ENCODE measurements around the gene TOPORS.
A peak's percentile ranks its signal among the peaks of the same experiment; 100 is the strongest.
"Not testable (repeated sequence)": the region's sequence is repeated elsewhere in the genome, so short reads cannot be mapped to it uniquely, and the experiment has no call there.

The TOPORS gene

GRCh38 chr9:32552172-32552872, at the start of gene TOPORS, which contains the start of gene SMIM27:
Gene TOPORS (minus strand): TSS chr9:32552586. CDS start chr9:32552436, 150 bp downstream.
Gene SMIM27 (plus strand): TSS chr9:32552327. CDS start chr9:32552435, 108 bp downstream.
- DNase-seq (ENCODE audit: low read depth in 3 of 3) = peak; percentile 83 to 88 (median 83)

- not testable (repeated sequence) for DNase-seq (ENCODE audit: low read depth in 3 of 3)
These were observed 46.6 kb upstream of the TOPORS start for GRCh38 chr9:32599021-32599420.

- DNase-seq (ENCODE audit: low read depth in 3 of 3) = no peak
These were observed 44.5 kb upstream of the TOPORS start for GRCh38 chr9:32596936-32597335.

- DNase-seq (ENCODE audit: low read depth in 3 of 3) = no peak
These were observed 43.9 kb upstream of the TOPORS start for GRCh38 chr9:32596096-32596865.

GRCh38 chr9:32590898-32591297, 38.5 kb upstream of the TOPORS start:
- DNase-seq (ENCODE audit: low read depth in 3 of 3) = no peak

GRCh38 chr9:32590476-32590875, 38.1 kb upstream of the TOPORS start:
- DNase-seq (ENCODE audit: low read depth in 3 of 3) = no peak

- no peak for DNase-seq (ENCODE audit: low read depth in 3 of 3)
These were observed 36.8 kb upstream of the TOPORS start for GRCh38 chr9:32589083-32589723.

GRCh38 chr9:32587901-32588300, 35.5 kb upstream of the TOPORS start:
- no peak for DNase-seq (ENCODE audit: low read depth in 3 of 3)

- no peak for DNase-seq (ENCODE audit: low read depth in 3 of 3)
These were observed 32.4 kb upstream of the TOPORS start for GRCh38 chr9:32584784-32585183.

GRCh38 chr9:32581512-32582143, 29.2 kb upstream of the TOPORS start:
- DNase-seq (ENCODE audit: low read depth in 3 of 3) = no peak

GRCh38 chr9:32580631-32581300, 28.4 kb upstream of the TOPORS start:
- DNase-seq (ENCODE audit: low read depth in 3 of 3) = no peak

- DNase-seq (ENCODE audit: low read depth in 3 of 3) = peak; percentile 57 to 69 (median 58)
These were observed 27.4 kb upstream of the TOPORS start for GRCh38 chr9:32579706-32580331.

GRCh38 chr9:32578976-32579375, 26.6 kb upstream of the TOPORS start:
- DNase-seq (ENCODE audit: low read depth in 3 of 3) = no peak

- no peak for DNase-seq (ENCODE audit: low read depth in 3 of 3)
These were observed 24.9 kb upstream of the TOPORS start for GRCh38 chr9:32577316-32577715.

- DNase-seq (ENCODE audit: low read depth in 3 of 3) = no peak
These were observed 22.5 kb upstream of the TOPORS start for GRCh38 chr9:32574858-32575257.

GRCh38 chr9:32573821-32574220, 21.4 kb upstream of the TOPORS start:
- DNase-seq (ENCODE audit: low read depth in 3 of 3) = no peak

- DNase-seq (ENCODE audit: low read depth in 3 of 3) = peak; percentile 86 to 93 (median 91)
These were observed 20.6 kb upstream of the TOPORS start, which contains the start of gene NDUFB6 for GRCh38 chr9:32572900-32573523. Gene NDUFB6 (minus strand): TSS chr9:32573159. CDS start chr9:32573060, 99 bp downstream.

- peak in 2 of 3 experiments; percentile 61 to 68 for DNase-seq (ENCODE audit: low read depth in 3 of 3)
These were observed 19.8 kb upstream of the TOPORS start for GRCh38 chr9:32571969-32572899.

GRCh38 chr9:32570262-32570661, 17.9 kb upstream of the TOPORS start:
- DNase-seq (ENCODE audit: low read depth in 3 of 3) = no peak

Measured in stimulated activated CD4-positive, alpha-beta T cell treated with anti-CD3 and anti-CD28 coated beads, TNF-alpha, amount 100 ng/mL, for 4 hours (primary cell).